AG10803 (cell line): ENCODE measurements around the gene AIFM3.

Experiments
- DNase-seq: peaks from one replicate; pipeline ENCODE4 v3.0.0; 2010; ENCODE audit warnings: low read depth
- H3K4me3 ChIP-seq: 2 replicates; pipeline ENCODE4 v1.5.1; 2011; ENCODE audit warnings: mild to moderate bottlenecking, low read length, control low read depth
- TF ChIP-seq, protein P1 (sequence below): conservative IDR thresholded peaks from 2 replicates; pipeline ENCODE4 v1.5.1; 2011; ENCODE audit warnings: mild to moderate bottlenecking, low read length, control low read depth, inconsistent platforms

Gene AIFM3

GRCh38 chr22:20951151-20951931, 15.7 kb upstream of the AIFM3 start:
- no peak overlapping the region for H3K4me3 ChIP-seq
- TF ChIP-seq, protein P1, sequence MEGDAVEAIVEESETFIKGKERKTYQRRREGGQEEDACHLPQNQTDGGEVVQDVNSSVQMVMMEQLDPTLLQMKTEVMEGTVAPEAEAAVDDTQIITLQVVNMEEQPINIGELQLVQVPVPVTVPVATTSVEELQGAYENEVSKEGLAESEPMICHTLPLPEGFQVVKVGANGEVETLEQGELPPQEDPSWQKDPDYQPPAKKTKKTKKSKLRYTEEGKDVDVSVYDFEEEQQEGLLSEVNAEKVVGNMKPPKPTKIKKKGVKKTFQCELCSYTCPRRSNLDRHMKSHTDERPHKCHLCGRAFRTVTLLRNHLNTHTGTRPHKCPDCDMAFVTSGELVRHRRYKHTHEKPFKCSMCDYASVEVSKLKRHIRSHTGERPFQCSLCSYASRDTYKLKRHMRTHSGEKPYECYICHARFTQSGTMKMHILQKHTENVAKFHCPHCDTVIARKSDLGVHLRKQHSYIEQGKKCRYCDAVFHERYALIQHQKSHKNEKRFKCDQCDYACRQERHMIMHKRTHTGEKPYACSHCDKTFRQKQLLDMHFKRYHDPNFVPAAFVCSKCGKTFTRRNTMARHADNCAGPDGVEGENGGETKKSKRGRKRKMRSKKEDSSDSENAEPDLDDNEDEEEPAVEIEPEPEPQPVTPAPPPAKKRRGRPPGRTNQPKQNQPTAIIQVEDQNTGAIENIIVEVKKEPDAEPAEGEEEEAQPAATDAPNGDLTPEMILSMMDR = no peak
- no peak for DNase-seq

DNA sequence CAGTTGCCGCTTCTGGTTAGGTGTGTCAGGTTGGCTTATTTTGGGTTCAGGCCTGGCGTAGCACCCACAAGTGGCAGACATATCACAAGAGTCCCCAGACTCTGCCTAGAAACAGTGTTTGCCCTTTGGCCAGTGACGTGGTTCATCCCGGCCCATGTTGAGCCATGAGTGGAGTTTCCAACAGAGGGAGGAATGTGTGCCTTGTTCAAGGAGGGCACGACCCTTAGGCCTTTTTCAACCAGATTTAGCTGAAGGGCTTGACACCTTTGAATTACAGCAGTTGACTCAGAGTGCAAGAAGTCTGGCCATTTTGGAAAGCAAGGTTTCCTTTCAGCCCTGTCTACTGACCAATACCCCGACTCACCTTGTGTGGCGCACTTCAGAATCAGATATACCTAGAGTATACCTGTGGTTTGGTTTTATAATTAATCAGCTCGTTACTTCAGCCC, 15.1 kb upstream of the AIFM3 start:
- TF ChIP-seq, protein P1 = no peak
- H3K4me3 ChIP-seq = no peak overlapping the region
- no peak for DNase-seq

GRCh38 chr22:20952544-20953341, 14.3 kb upstream of the AIFM3 start:
- TF ChIP-seq, protein P1 = no peak
- H3K4me3 ChIP-seq = no peak overlapping the region
- DNase-seq = no peak

DNA sequence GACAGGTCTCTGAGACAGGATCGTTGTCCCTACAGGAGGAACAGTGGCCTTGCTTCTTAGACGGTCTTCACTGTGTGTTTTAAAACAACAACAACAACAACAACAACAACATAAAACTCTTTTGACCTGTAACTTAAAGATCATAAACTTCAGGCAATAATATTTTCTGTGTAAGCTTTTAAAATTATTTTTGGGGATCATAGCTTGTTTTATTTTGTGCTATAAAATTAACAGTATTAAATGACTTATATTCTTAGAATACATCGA, 13.8 kb upstream of the AIFM3 start:
- no peak overlapping the region for H3K4me3 ChIP-seq
- TF ChIP-seq, protein P1 = no peak
- DNase-seq = no peak

- DNase-seq = peak; percentile 79
- TF ChIP-seq, protein P1 = no peak
- H3K4me3 ChIP-seq = no peak overlapping the region
Observed at GRCh38 chr22:20953668-20954500, 13.2 kb upstream of the AIFM3 start.

DNA sequence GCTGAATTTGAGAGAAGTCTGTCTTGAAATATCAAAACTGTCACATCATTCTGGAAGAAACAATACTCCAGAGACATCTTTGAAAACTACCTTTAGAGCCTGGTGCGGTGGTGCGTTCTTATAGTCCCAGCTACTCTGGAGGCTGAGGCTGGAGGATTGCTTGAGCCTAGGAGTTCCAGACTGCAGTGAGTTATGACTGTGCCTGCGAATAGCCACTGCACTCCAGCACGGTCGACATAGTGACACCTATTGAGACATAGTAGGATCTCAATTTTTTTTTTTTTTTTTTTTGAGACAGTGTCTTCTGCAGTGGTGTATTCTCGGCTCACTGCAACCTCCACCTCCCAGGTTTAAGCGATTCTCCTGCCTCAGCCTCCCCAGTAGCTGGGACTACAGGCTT, 11.5 kb upstream of the AIFM3 start:
- DNase-seq = no peak
- H3K4me3 ChIP-seq = no peak overlapping the region
- TF ChIP-seq, protein P1 = no peak
